B cell (primary cell): Measurements from ENCODE around the gene PSMA8.
"Not testable (repeated sequence)": the region's sequence is repeated elsewhere in the genome, so short reads cannot be mapped to it uniquely, and the experiment has no call there.

Experiments used
- EZH2 ChIP-seq: IDR thresholded peaks from 2 replicates; pipeline ENCODE4 v1.6.1; 2012; ENCODE audit warnings: borderline replicate concordance, low read depth, mild to moderate bottlenecking, moderate library complexity, low read length; ENCODE audit not compliant: insufficient read depth, poor library complexity, severe bottlenecking
- TF ChIP-seq, protein P1 (sequence below): fragments of 200-600 bp; IDR thresholded peaks from one replicate; pipeline ENCODE4 v1.8.0; 2022; ENCODE audit warnings: antibody characterized with exemption, mild to moderate bottlenecking

DNA sequence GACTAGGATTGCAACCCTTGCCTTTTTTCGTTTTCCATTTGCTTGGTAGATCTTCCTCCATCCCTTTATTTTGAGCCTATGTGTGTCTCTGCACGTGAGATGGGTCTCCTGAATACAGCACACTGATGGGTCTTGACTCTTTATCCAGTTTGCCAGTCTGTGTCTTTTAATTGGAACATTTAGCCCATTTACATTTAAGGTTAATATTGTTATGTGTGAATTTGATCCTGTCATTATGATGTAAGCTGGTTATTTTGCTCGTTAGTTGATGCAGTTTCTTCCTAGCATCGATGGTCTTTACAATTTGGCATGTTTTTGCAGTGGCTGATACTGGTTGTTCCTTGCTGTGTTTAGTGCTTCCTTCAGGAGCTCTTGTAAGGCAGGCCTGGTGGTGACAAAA is 108.7 kb downstream of the PSMA8 start:
- TF ChIP-seq, protein P1, sequence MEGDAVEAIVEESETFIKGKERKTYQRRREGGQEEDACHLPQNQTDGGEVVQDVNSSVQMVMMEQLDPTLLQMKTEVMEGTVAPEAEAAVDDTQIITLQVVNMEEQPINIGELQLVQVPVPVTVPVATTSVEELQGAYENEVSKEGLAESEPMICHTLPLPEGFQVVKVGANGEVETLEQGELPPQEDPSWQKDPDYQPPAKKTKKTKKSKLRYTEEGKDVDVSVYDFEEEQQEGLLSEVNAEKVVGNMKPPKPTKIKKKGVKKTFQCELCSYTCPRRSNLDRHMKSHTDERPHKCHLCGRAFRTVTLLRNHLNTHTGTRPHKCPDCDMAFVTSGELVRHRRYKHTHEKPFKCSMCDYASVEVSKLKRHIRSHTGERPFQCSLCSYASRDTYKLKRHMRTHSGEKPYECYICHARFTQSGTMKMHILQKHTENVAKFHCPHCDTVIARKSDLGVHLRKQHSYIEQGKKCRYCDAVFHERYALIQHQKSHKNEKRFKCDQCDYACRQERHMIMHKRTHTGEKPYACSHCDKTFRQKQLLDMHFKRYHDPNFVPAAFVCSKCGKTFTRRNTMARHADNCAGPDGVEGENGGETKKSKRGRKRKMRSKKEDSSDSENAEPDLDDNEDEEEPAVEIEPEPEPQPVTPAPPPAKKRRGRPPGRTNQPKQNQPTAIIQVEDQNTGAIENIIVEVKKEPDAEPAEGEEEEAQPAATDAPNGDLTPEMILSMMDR, result not testable (repeated sequence)
- TF ChIP-seq EZH2, result not testable (repeated sequence)
